PFSK-1 (cell line): ENCODE measurements around the gene ZFYVE27.
A peak's percentile ranks its signal among the peaks of the same experiment; 100 is the strongest.

Experiments
- POLR2AphosphoS5 ChIP-seq: IDR thresholded peaks from 2 replicates; pipeline ENCODE4 v1.6.1; 2012; ENCODE audit warnings: low read depth, mild to moderate bottlenecking, control low read depth, low read length, moderate library complexity
- REST ChIP-seq, 2 experiments: IDR thresholded peaks; 2 replicates each; pipeline versions ENCODE4 v1.6.1 to v1.8.0; 2011 to 2012; ENCODE audit warnings: low read depth in 2 of 2, low read length in 2 of 2, control low read depth in 1 of 2, inconsistent platforms in 1 of 2, mild to moderate bottlenecking in 1 of 2, moderate library complexity in 1 of 2; ENCODE audit not compliant: insufficient read depth in 1 of 2
- SIN3A ChIP-seq: IDR thresholded peaks from 2 replicates; pipeline ENCODE4 v1.6.1; 2012; ENCODE audit warnings: mild to moderate bottlenecking, low read length, moderate library complexity, borderline replicate concordance; ENCODE audit not compliant: insufficient read depth
- TAF1 ChIP-seq: IDR thresholded peaks from 2 replicates; pipeline ENCODE4 v1.6.1; 2012; ENCODE audit warnings: low read length, control low read depth, borderline replicate concordance; ENCODE audit not compliant: insufficient read depth

- TF ChIP-seq SIN3A (no peak), REST (IDR thresholded peaks at IDR 0.05; ENCODE audit: insufficient read depth in 1 of 2, low read depth in 2 of 2, low read length in 2 of 2) (no peak), POLR2AphosphoS5 (no peak; the same call in none of the 2 replicates), TAF1 (0 out of 2 replicates have a peak, but pooled peaks have one; percentile 1)
These were observed 23.0 kb upstream of the ZFYVE27 start for GRCh38 chr10:97713826-97714400.
